Activated T-cell treated with anti-CD3 and anti-CD28 coated beads, Interleukin-2, amount 50 U/mL, for 4 hours (primary cell): ENCODE results near the gene PLOD1. TPM values are rescaled to one million over a fixed set of nuclear protein-coding genes. Genes with fewer than 3 reads are reported as not detected.

Experiments
- ATAC-seq, 2 donors: fragments of 200-7000 bp; cut with Tn5 transposase; one replicate each; pipeline ENCODE4 v1.10.0; 2021
- DNase-seq: peaks from one replicate; pipeline ENCODE4 v3.0.0-alpha.2; 2020
- H3K27me3 Mint-ChIP-seq: one replicate; pipeline ENCODE4 v1.8.0; 2021; ENCODE audit warnings: low read depth, mixed read lengths
- H3K36me3 Mint-ChIP-seq: one replicate; pipeline ENCODE4 v1.8.0; 2022; ENCODE audit warnings: mixed read lengths; ENCODE audit not compliant: insufficient read depth
- H3K4me1 Mint-ChIP-seq: one replicate; pipeline ENCODE4 v1.8.0; 2021; ENCODE audit warnings: low read depth, mixed read lengths
- H3K4me3 Mint-ChIP-seq: one replicate; pipeline ENCODE4 v1.8.0; 2021; ENCODE audit warnings: mild to moderate bottlenecking, moderate library complexity, mixed read lengths
- H3K9me3 Mint-ChIP-seq: one replicate; pipeline ENCODE4 v1.8.0; 2021; ENCODE audit warnings: mixed read lengths
- total RNA-seq, 3 donors: library from RNA; stranded (reverse); gene quantifications; one replicate each; pipeline ENCODE4 v1.2.1, GENCODE V29; 2021

The PLOD1 gene
- total RNA-seq, 3 donors from 2014 or later = 11.8 to 20.4 (median 16.1) TPM

- Mint-ChIP-seq H3K4me3 (no peak overlapping the region), H3K36me3 (no peaks in the 10 kb centered on the region), H3K4me1 (no peaks in the 10 kb centered on the region), H3K9me3 (no peaks in the 10 kb centered on the region), H3K27me3 (no peaks in the 10 kb centered on the region)
- ATAC-seq (no peak), DNase-seq (no peak)
Measured at GRCh38 chr1:11940260-11940921, 5.9 kb downstream of the PLOD1 start.

GRCh38 chr1:11942280-11942679, 7.8 kb downstream of the PLOD1 start:
- H3K36me3 Mint-ChIP-seq = no peaks in the 10 kb centered on the region
- no peaks in the 10 kb centered on the region for H3K27me3 Mint-ChIP-seq
- no peak overlapping the region for H3K4me3 Mint-ChIP-seq
- ATAC-seq (no peak), DNase-seq (no peak)
- H3K4me1 Mint-ChIP-seq = no peaks in the 10 kb centered on the region
- H3K9me3 Mint-ChIP-seq = no peaks in the 10 kb centered on the region

GRCh38 chr1:11943619-11944018, 9.1 kb downstream of the PLOD1 start:
- Mint-ChIP-seq H3K4me1 (no peaks in the 10 kb centered on the region), H3K27me3 (no peaks in the 10 kb centered on the region), H3K9me3 (no peaks in the 10 kb centered on the region), H3K36me3 (no peaks in the 10 kb centered on the region), H3K4me3 (no peak overlapping the region)
- ATAC-seq (no peak), DNase-seq (no peak)

- Mint-ChIP-seq H3K4me1 (no peaks in the 10 kb centered on the region), H3K4me3 (no peak overlapping the region), H3K36me3 (no peaks in the 10 kb centered on the region), H3K9me3 (no peaks in the 10 kb centered on the region), H3K27me3 (no peaks in the 10 kb centered on the region)
- no peak for DNase-seq
- ATAC-seq = no peak
Measured at GRCh38 chr1:11944358-11944931, 9.9 kb downstream of the PLOD1 start.

- no peaks in the 10 kb centered on the region for H3K27me3 Mint-ChIP-seq
- no peaks in the 10 kb centered on the region for H3K4me1 Mint-ChIP-seq
- no peaks in the 10 kb centered on the region for H3K9me3 Mint-ChIP-seq
- no peak for ATAC-seq
- DNase-seq = no peak
- H3K4me3 Mint-ChIP-seq = no peak overlapping the region
- peaks cover 3% of the 10 kb centered on the region for H3K36me3 Mint-ChIP-seq
Measured at GRCh38 chr1:11946647-11947046, 12.1 kb downstream of the PLOD1 start.

- Mint-ChIP-seq H3K36me3 (peaks cover 3% of the 10 kb centered on the region), H3K9me3 (no peaks in the 10 kb centered on the region), H3K4me1 (no peaks in the 10 kb centered on the region), H3K27me3 (no peaks in the 10 kb centered on the region), H3K4me3 (no peak overlapping the region)
- DNase-seq (no peak), ATAC-seq (no peak)
Measured at GRCh38 chr1:11948822-11949458, 14.4 kb downstream of the PLOD1 start.

- DNase-seq (no peak), ATAC-seq (no peak)
- H3K4me1 Mint-ChIP-seq = no peaks in the 10 kb centered on the region
- H3K27me3 Mint-ChIP-seq = no peaks in the 10 kb centered on the region
- peaks cover 3% of the 10 kb centered on the region for H3K36me3 Mint-ChIP-seq
- H3K4me3 Mint-ChIP-seq = no peak overlapping the region
- H3K9me3 Mint-ChIP-seq = no peaks in the 10 kb centered on the region
Measured at GRCh38 chr1:11951901-11952300, 17.4 kb downstream of the PLOD1 start.

GRCh38 chr1:11952455-11953109, 18.1 kb downstream of the PLOD1 start:
- peaks cover 3% of the 10 kb centered on the region for H3K36me3 Mint-ChIP-seq
- no peak for DNase-seq
- ATAC-seq = no peak
- no peaks in the 10 kb centered on the region for H3K4me1 Mint-ChIP-seq
- H3K9me3 Mint-ChIP-seq = no peaks in the 10 kb centered on the region
- H3K27me3 Mint-ChIP-seq = no peaks in the 10 kb centered on the region
- H3K4me3 Mint-ChIP-seq = no peak overlapping the region

GRCh38 chr1:11955221-11955620, 20.7 kb downstream of the PLOD1 start:
- no peaks in the 10 kb centered on the region for H3K27me3 Mint-ChIP-seq
- DNase-seq = no peak
- H3K9me3 Mint-ChIP-seq = no peaks in the 10 kb centered on the region
- H3K4me3 Mint-ChIP-seq = no peak overlapping the region
- H3K4me1 Mint-ChIP-seq = no peaks in the 10 kb centered on the region
- no peak for ATAC-seq
- peaks cover 3% of the 10 kb centered on the region for H3K36me3 Mint-ChIP-seq

GRCh38 chr1:11957398-11957797, 22.9 kb downstream of the PLOD1 start:
- DNase-seq (no peak), ATAC-seq (no peak)
- no peaks in the 10 kb centered on the region for H3K27me3 Mint-ChIP-seq
- H3K9me3 Mint-ChIP-seq = no peaks in the 10 kb centered on the region
- H3K4me1 Mint-ChIP-seq = no peaks in the 10 kb centered on the region
- no peak overlapping the region for H3K4me3 Mint-ChIP-seq
- H3K36me3 Mint-ChIP-seq = no peaks in the 10 kb centered on the region

- no peak for DNase-seq
- ATAC-seq = no peak
- Mint-ChIP-seq H3K4me1 (no peaks in the 10 kb centered on the region), H3K27me3 (no peaks in the 10 kb centered on the region), H3K9me3 (no peaks in the 10 kb centered on the region), H3K4me3 (no peak overlapping the region), H3K36me3 (no peaks in the 10 kb centered on the region)
Measured at GRCh38 chr1:11957897-11958296, 23.4 kb downstream of the PLOD1 start.

GRCh38 chr1:11960276-11960675, 25.8 kb downstream of the PLOD1 start:
- no peaks in the 10 kb centered on the region for H3K36me3 Mint-ChIP-seq
- H3K4me3 Mint-ChIP-seq = no peak overlapping the region
- no peaks in the 10 kb centered on the region for H3K9me3 Mint-ChIP-seq
- H3K4me1 Mint-ChIP-seq = no peaks in the 10 kb centered on the region
- H3K27me3 Mint-ChIP-seq = no peaks in the 10 kb centered on the region
- DNase-seq (no peak), ATAC-seq (no peak)

GRCh38 chr1:11960715-11961114, 26.2 kb downstream of the PLOD1 start:
- no peak for ATAC-seq
- Mint-ChIP-seq H3K9me3 (no peaks in the 10 kb centered on the region), H3K27me3 (no peaks in the 10 kb centered on the region), H3K4me3 (no peak overlapping the region), H3K4me1 (no peaks in the 10 kb centered on the region), H3K36me3 (no peaks in the 10 kb centered on the region)
- DNase-seq = no peak

GRCh38 chr1:11961230-11961629, 26.7 kb downstream of the PLOD1 start:
- no peaks in the 10 kb centered on the region for H3K27me3 Mint-ChIP-seq
- no peaks in the 10 kb centered on the region for H3K36me3 Mint-ChIP-seq
- ATAC-seq (no peak), DNase-seq (no peak)
- no peaks in the 10 kb centered on the region for H3K4me1 Mint-ChIP-seq
- H3K9me3 Mint-ChIP-seq = no peaks in the 10 kb centered on the region
- no peak overlapping the region for H3K4me3 Mint-ChIP-seq

GRCh38 chr1:11963622-11964021, 29.1 kb downstream of the PLOD1 start:
- ATAC-seq (no peak), DNase-seq (no peak)
- H3K36me3 Mint-ChIP-seq = no peaks in the 10 kb centered on the region
- no peaks in the 10 kb centered on the region for H3K9me3 Mint-ChIP-seq
- no peak overlapping the region for H3K4me3 Mint-ChIP-seq
- H3K27me3 Mint-ChIP-seq = no peaks in the 10 kb centered on the region
- no peaks in the 10 kb centered on the region for H3K4me1 Mint-ChIP-seq
